ENCODE measurements around the gene VPS18.

The VPS18 gene

DNA sequence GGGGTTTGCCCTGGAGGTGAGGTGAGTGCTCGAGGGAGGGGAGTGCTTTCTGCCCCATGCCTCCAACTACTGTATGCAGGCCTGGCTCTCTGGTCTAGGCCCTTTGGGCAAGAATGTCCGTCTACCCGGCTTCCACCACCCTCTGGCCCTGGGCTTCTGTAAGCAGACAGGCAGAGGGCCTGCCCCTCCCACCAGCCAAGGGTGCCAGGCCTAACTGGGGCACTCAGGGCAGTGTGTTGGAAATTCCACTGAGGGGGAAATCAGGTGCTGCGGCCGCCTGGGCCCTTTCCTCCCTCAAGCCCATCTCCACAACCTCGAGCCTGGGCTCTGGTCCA is 44.3 kb downstream of the VPS18 start:
- DNase-seq = no peak

DNA sequence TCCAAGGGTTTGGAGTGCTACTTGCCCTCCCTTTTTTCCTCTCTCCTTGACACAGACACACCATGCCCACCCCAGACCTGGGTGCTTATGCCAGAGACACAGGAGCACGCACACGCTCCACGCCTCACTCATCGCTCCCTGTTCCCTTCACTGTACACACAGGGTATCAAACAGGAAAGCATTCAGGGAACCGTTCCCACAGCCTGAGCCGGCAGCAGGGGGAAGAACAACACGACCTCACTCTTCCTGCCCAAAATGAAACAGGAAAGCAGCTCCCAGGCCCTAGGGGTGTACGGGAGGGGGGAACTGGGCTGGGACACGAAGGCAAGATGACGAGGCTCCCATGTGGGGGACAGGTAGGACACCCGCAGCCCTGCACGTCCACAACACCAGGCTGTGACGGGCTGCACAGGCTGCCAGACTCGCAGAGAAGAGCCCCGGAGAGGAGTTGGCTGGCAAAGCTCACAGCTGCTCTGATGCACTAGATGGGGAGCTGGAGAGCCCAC is 46.1 kb downstream of the VPS18 start:
- DNase-seq = peak; percentile 52

DNA sequence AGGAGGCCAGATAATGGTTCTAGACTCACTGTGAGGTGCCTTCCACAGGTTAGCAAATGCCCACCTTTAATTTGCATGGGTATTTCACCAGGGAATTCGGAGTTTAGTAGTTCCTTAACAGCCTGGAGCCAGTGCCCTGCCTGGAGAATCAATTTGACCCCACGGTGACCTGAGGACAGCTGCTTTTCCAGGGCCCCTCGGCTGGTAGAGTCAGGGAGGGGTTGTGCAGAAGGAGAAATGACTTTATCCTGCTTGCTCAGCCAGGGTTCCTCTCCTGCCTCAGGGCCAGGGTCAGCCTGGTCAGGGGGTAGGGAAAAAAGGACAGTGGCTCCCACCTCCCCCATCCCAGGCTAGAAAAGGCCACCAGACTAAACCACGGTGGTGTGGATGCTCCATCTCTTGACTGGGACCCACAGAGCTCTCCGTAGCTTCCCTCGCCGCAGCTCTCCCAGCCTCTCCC is 46.8 kb downstream of the VPS18 start:
- no peak for DNase-seq

DNA sequence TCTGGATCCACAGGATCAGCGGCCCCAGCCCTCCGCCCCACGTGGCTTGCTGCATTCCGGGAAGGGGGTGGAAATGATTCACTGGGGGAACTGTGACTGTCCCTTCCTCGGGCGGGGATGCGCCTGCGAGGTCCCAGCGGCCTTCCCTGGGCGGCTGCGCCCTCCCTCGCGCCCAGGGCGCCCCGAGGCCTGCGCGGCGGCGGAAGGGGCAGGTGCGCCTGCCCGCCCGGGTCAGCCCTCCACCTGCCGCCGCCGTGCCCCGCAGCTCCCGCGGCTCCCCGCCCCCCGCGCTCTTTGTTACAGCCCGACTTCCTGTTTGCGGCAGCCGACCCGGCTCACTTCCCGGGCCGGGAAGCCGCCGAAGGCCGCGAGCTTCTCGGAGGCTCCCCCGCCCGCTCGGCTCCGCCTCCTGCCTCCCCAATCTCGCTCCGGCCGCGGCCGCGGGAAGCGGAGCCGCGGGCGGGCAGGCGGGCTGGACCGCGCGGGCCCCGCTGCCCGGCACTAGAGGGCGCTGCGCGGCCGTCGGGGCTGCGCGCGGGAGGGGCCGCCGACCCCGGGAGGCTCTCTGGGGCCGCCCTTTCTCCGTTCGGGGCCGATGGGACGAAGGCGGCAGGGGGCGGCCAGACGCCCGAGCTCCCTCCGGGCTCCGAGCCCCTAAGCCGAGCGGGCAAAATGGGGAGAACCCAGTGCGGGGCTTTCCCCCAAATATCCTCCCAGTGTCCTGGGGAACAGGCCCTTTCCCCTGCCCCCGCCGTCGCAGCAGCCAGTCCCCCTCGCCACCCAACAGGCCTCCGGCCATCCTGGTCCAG is 47.5 kb downstream of the VPS18 start:
- DNase-seq = peak; percentile 89

GRCh38 chr15:40942337-40942854 is 48.1 kb downstream of the VPS18 start:
- peak; percentile 36 for DNase-seq

DNA sequence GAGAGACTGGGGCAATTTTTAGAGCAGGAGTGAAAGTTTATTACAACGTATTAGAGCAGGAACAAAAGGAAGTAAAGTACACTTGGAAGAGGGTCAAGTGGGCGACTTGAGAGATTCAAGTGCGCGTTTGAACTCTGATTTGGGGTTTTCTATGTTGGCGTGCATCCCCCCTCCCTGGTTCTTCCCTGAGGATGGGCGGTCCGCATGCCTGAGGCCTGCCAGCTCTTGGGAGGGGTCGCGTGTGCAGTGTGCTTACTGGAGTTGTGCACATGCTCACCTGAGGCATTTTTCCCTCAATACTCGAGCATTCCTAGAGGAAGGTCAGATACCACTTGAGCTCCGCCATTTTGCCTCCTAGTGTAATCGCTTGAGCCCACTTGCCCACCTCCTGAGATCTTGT is 48.6 kb downstream of the VPS18 start:
- DNase-seq = no peak

DNA sequence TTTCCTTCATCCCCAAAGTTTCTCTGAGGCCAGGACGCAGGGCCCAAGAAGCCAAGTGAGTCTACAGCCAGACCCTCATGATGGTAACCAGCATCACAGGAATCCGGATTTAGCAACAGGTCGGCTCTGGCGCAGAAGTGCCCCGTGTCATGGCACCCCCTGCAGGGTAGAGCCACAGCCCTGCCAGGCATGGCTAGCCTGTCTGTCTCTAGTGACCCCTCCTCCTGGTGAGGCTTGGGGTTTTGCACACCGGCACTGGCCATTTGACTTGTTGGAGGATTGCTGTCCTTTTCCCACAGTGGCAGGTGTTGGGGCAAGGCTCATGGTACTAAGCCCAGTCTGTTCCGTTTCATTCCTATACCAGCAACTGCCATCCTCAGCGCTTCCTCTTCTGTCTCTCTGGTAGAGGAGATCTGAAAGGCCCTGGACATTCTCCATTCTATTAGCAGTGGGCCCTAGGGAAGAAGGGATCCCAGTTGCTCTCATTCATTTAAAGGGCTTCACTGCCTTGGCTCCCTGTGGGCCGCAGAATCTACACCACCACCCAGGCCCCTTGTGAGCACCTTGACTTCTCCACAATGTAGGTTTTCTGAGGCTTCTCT is 49.6 kb downstream of the VPS18 start:
- no peak for DNase-seq

- no peak for DNase-seq
Measured at GRCh38 chr15:40944510-40945296, 50.5 kb downstream of the VPS18 start.

- DNase-seq = no peak
Measured at GRCh38 chr15:40948706-40949473, 54.6 kb downstream of the VPS18 start.

DNA sequence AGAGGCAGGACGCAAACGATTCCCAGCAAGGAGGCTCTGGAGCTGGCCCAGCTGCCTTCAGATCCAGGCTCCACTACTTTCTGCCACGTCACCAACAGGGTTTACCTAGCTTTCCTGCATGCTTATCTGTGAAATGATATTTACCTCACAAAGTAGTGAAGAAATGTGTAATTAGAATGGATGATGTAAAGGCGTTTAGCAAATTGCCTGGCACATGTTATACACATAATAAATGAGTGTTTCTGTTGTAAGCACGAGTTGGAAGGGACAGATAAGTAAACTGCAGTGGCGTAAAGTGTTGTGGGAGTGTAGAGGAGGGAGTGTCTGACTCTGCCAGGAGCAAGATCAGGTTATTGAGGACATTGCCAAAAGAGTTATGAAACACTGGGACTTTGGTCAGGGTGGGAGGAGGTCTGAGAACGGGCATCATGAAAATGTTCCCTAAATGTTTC is 55.5 kb downstream of the VPS18 start:
- DNase-seq = no peak

DNA sequence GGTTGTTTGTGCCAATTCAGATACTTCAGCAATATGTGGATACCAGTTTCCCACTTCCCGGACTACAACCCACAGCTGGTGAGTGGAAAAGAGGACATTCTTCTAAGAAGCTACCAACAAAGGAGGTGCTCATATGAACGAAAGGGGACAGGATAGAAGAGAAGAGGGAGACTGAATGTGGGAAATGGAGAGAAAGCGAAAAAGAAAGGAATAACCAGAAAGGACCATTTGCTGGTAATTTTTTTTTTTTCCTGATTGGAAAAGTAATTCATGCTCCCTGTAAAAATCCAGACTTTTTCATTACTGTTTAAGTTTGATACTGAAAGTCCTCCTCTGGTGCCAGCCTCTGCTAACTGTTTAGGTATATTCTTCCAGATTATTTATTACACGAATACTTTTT is 57.5 kb downstream of the VPS18 start:
- no peak for DNase-seq

DNA sequence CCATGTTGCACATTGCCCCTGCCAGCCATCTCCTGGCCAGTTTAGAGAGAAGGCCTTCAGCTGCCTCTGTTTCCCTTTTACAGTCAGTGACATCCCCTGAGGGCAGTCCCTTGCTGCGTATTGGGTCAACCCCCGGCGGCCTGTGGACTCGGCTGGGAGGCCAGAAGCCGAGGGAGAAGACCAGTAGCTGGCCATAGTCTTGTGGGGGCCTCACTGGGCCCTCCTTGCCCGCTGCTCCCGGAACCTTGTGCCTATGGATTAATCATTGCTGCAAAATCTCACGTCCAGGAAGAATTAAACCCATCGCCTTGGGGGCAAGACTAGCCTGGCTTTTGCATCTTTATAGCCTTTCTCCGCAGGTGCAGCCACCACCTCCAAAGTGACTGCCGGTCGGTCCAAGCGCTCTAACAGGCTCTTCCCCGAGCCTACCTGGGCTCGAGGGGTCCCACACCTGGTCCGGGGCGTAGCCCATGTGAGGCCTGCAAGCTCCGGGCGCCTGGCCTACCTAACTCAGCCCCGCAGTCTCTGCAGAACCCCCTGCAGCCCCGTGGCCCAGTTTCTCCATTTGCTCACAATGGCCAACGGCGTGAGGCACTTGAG is 58.2 kb downstream of the VPS18 start:
- no peak for DNase-seq

DNA sequence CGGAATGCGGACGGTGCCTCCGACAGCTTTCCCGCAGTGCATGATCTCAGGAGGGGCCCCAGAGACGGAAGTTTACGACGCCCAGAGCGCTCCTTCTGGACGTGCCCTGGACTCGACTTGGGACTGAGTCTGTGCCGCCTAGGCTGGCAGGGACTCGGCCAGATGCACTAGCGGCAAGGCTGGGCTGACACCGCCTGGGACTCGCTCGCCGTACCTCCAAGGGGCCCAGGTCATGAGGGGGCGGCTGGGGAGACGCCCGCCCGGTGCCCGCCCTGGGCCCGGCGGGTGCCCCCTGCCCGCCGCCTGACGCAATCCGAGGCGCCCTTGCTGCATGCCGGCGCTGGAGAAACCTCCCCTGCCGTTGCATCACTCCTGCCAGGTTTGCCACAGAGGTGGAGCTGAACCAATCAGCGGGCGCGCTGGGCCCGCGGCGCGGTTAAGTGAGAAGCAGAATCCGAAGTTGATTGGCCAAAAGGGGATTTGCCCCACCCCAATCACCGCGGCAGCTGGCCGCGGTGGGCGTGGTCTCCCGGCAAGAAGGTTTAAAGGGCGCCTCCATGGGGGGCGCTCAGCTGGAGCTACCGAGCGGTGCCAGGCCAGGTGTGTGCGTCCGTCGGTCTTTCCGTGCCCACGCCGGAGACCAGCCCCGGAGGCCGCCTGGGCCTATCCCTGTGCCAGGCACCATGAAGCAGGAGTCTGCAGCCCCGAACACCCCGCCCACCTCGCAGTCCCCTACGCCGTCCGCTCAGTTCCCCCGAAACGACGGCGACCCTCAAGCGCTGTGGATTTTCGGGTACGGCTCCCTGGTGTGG is 58.9 kb downstream of the VPS18 start, which contains the start of gene CHAC1:
CHAC1 (plus strand) TSS at position 571 of the 812 bp plus-strand sequence; CDS start at position 684, 113 bp downstream.
- DNase-seq = peak; percentile 93

All from suppressor macrophage treated with lipopolysaccharide for 4 hours (primary cell).